GM23338 (cell line): ENCODE measurements around the gene PRKD1. TPM values are rescaled to one million over a fixed set of nuclear protein-coding genes. Genes with fewer than 3 reads are reported as not detected.
A peak's percentile ranks its signal among the peaks of the same experiment; 100 is the strongest.

Experiments
- ATAC-seq: fragments of 200-7000 bp; cut with Tn5 transposase; 3 replicates; pipeline ENCODE4 v1.9.1; 2020
- DNase-seq: peaks from one replicate; pipeline ENCODE4 v3.0.0-alpha.2; 2015; ENCODE audit warnings: low spot score
- H2AFZ ChIP-seq: fragments of 200-600 bp; sonication (generic); 2 replicates; pipeline ENCODE4 v1.8.0; 2016; ENCODE audit warnings: antibody characterized with exemption, mild to moderate bottlenecking, moderate library complexity
- H3F3A ChIP-seq: fragments of 200-600 bp; sonication (generic); replicated peaks from 2 replicates; pipeline ENCODE4 v1.8.0; 2017; ENCODE audit warnings: antibody characterized with exemption, mixed run types, low read depth
- H3K27ac ChIP-seq: fragments of 200-600 bp; sonication (generic); 2 replicates; pipeline ENCODE4 v1.6.1; 2016; ENCODE audit warnings: low read depth
- H3K27me3 ChIP-seq: fragments of 200-600 bp; sonication (generic); 2 replicates; pipeline ENCODE4 v1.8.0; 2016; ENCODE audit warnings: mild to moderate bottlenecking, mixed run types, moderate library complexity; ENCODE audit not compliant: insufficient read depth
- H3K36me3 ChIP-seq: fragments of 200-600 bp; sonication (generic); 2 replicates; pipeline ENCODE4 v1.8.0; 2016; ENCODE audit warnings: mild to moderate bottlenecking; ENCODE audit not compliant: insufficient read depth
- H3K4me1 ChIP-seq: fragments of 200-600 bp; sonication (generic); 2 replicates; pipeline ENCODE4 v1.8.0; 2016; ENCODE audit warnings: mild to moderate bottlenecking, moderate library complexity; ENCODE audit not compliant: insufficient read depth
- H3K4me2 ChIP-seq: fragments of 200-600 bp; sonication (generic); 2 replicates; pipeline ENCODE4 v1.7.1; 2017; ENCODE audit warnings: mixed run types
- H3K4me3 ChIP-seq: fragments of 200-600 bp; sonication (generic); 2 replicates; pipeline ENCODE4 v1.6.1; 2016; ENCODE audit warnings: mixed run types
- H3K79me2 ChIP-seq: fragments of 200-600 bp; sonication (generic); replicated peaks from 2 replicates; pipeline ENCODE4 v1.8.0; 2017; ENCODE audit warnings: mild to moderate bottlenecking; ENCODE audit not compliant: insufficient read depth
- H3K9me2 ChIP-seq: fragments of 200-600 bp; sonication (generic); 2 replicates; pipeline ENCODE4 v1.8.0; 2017; ENCODE audit not compliant: insufficient read depth
- H4K20me1 ChIP-seq: fragments of 200-600 bp; sonication (generic); replicated peaks from 2 replicates; pipeline ENCODE4 v1.8.0; 2017; ENCODE audit warnings: mild to moderate bottlenecking; ENCODE audit not compliant: insufficient read depth
- H3K27ac Mint-ChIP-seq: 2 replicates; pipeline ENCODE4 v1.8.0; 2020; ENCODE audit warnings: inconsistent platforms, mild to moderate bottlenecking, moderate library complexity, mixed read lengths
- H3K27me3 Mint-ChIP-seq: 3 replicates; pipeline ENCODE4 v1.8.0; 2022; ENCODE audit warnings: low read depth, mild to moderate bottlenecking, moderate library complexity, mixed read lengths, inconsistent platforms; ENCODE audit not compliant: insufficient read depth, poor library complexity
- H3K36me3 Mint-ChIP-seq: 3 replicates; pipeline ENCODE4 v1.8.0; 2021; ENCODE audit warnings: low read depth, mild to moderate bottlenecking, inconsistent platforms, moderate library complexity, mixed read lengths
- H3K4me1 Mint-ChIP-seq: 3 replicates; pipeline ENCODE4 v1.8.0; 2020; ENCODE audit warnings: mild to moderate bottlenecking, inconsistent platforms, mixed read lengths
- H3K4me3 Mint-ChIP-seq: 3 replicates; pipeline ENCODE4 v1.8.0; 2021; ENCODE audit warnings: moderate library complexity, mild to moderate bottlenecking, inconsistent platforms, mixed read lengths
- H3K9me3 Mint-ChIP-seq: 3 replicates; pipeline ENCODE4 v1.8.0; 2020; ENCODE audit warnings: moderate library complexity, mild to moderate bottlenecking, inconsistent platforms, mixed read lengths
- CREB1 ChIP-seq: fragments of 250-450 bp; sonication (Bioruptor Pico); IDR thresholded peaks from 2 replicates; pipeline ENCODE4 v1.5.0; 2020; ENCODE audit warnings: low read depth, mild to moderate bottlenecking, moderate library complexity
- EZH2 ChIP-seq: fragments of 200-600 bp; sonication (generic); IDR thresholded peaks from one replicate; pipeline ENCODE4 v1.8.0; 2017; ENCODE audit warnings: antibody characterized with exemption, mild to moderate bottlenecking, low read depth; ENCODE audit not compliant: unreplicated experiment
- EZH2phosphoT487 ChIP-seq: fragments of 200-600 bp; sonication (generic); IDR thresholded peaks from one replicate; pipeline ENCODE4 v1.8.1; 2018; ENCODE audit warnings: antibody characterized with exemption; ENCODE audit not compliant: unreplicated experiment
- JUNB ChIP-seq: IDR thresholded peaks from one replicate; pipeline ENCODE4 v1.6.1; 2016; ENCODE audit warnings: antibody characterized with exemption; ENCODE audit not compliant: unreplicated experiment
- NANOG ChIP-seq: IDR thresholded peaks from 2 replicates; pipeline ENCODE4 v1.6.1; 2016; ENCODE audit warnings: antibody characterized with exemption, borderline replicate concordance
- STAT1 ChIP-seq: IDR thresholded peaks from one replicate; pipeline ENCODE4 v1.6.1; 2016; ENCODE audit warnings: antibody characterized with exemption; ENCODE audit not compliant: unreplicated experiment
- ZNF114 ChIP-seq: fragments of 250-450 bp; sonication (Bioruptor Pico); IDR thresholded peaks from 2 replicates; pipeline ENCODE4 v1.5.0; 2020; ENCODE audit warnings: mild to moderate bottlenecking, moderate library complexity
- ZNF331 ChIP-seq: fragments of 250-450 bp; sonication (Bioruptor Pico); IDR thresholded peaks from 2 replicates; pipeline ENCODE4 v1.5.0; 2020; ENCODE audit warnings: low read depth, mild to moderate bottlenecking, moderate library complexity
- polyA plus RNA-seq: library from polyadenylated mRNA; unstranded; fragments of >200 nt; fragmentation: Nextera tagmentation; extraction: Ambion mirVana; gene quantifications from 2 replicates; pipeline ENCODE4 v1.2.1, GENCODE V29; 2016
- total RNA-seq: library from RNA; depleted of rRNA; stranded (reverse); fragments of >200 nt; shearing (Covaris generic); gene quantifications from 2 replicates; pipeline ENCODE4 v1.2.3, GENCODE V29; 2014
- TF ChIP-seq, protein P1 (sequence below), 2 experiments: fragments of 200-600 bp in 1 of 2; sonication (generic) in 1 of 2; conservative IDR thresholded peaks; 2 replicates each; pipeline versions ENCODE4 v1.5.1 to v1.6.1; 2016 to 2017; ENCODE audit warnings: antibody characterized with exemption in 2 of 2, low read depth in 2 of 2, mild to moderate bottlenecking in 2 of 2, moderate library complexity in 1 of 2
- TF ChIP-seq, protein P2 (sequence below): IDR thresholded peaks from 2 replicates; pipeline ENCODE4 v1.6.1; 2016; ENCODE audit warnings: antibody characterized with exemption
- TF ChIP-seq, protein P3 (sequence below): fragments of 250-450 bp; sonication (Bioruptor Pico); IDR thresholded peaks from 2 replicates; pipeline ENCODE4 v1.5.0; 2020; ENCODE audit warnings: mild to moderate bottlenecking, moderate library complexity

The PRKD1 gene
- total and polyA plus RNA-seq, 2 experiments from 2014 or later = 3.1 to 9.7 TPM

DNA sequence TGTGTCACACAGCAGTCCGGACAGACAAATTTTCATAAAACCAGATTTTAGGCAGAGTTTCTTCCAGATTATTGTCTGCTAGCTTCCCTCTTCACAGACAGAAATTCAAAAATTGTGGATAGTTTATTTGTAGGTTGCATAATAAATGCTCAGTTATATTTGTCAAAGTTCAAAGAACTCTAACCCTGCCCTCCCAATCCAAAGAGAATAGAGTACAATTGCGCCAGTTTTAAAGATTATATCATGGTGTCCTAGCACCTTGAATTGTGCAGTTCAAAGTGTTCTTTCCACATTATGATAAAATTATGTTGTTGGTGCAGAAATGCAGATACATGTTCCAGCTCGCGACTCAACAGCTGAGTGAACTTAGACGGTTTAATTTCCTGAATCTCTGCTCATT lies 263.1 kb downstream of the PRKD1 start:
- peaks cover 26% of the 10 kb centered on the region for H3K4me1 ChIP-seq
- H3F3A ChIP-seq = no peaks in the 10 kb centered on the region
- no peak for TF ChIP-seq NANOG
- TF ChIP-seq STAT1 = no peak
- TF ChIP-seq ZNF331 (CRISPR knock-in tag) = no peak
- no peaks in the 10 kb centered on the region for H4K20me1 ChIP-seq
- H3K4me3 ChIP-seq = no peak overlapping the region
- no peak for ATAC-seq
- no peak for DNase-seq
- H3K79me2 ChIP-seq = no peaks in the 10 kb centered on the region
- no peak overlapping the region for H3K27ac Mint-ChIP-seq
- H3K36me3 Mint-ChIP-seq = peaks cover 7% of the 10 kb centered on the region; the same call in 2 of the 3 replicates
- H3K27me3 Mint-ChIP-seq = no peaks in the 10 kb centered on the region
- H3K9me2 ChIP-seq = no peaks in the 10 kb centered on the region
- H2AFZ ChIP-seq = no peak overlapping the region
- peaks cover 32% of the 10 kb centered on the region; the same call in 2 of the 3 replicates for H3K4me1 Mint-ChIP-seq
- no peak overlapping the region for H3K27ac ChIP-seq
- no peaks in the 10 kb centered on the region for H3K27me3 ChIP-seq
- H3K36me3 ChIP-seq = no peaks in the 10 kb centered on the region
- H3K4me2 ChIP-seq = no peak overlapping the region
- no peak overlapping the region for H3K4me3 Mint-ChIP-seq
- no peaks in the 10 kb centered on the region; the same call in 2 of the 3 replicates for H3K9me3 Mint-ChIP-seq

DNA sequence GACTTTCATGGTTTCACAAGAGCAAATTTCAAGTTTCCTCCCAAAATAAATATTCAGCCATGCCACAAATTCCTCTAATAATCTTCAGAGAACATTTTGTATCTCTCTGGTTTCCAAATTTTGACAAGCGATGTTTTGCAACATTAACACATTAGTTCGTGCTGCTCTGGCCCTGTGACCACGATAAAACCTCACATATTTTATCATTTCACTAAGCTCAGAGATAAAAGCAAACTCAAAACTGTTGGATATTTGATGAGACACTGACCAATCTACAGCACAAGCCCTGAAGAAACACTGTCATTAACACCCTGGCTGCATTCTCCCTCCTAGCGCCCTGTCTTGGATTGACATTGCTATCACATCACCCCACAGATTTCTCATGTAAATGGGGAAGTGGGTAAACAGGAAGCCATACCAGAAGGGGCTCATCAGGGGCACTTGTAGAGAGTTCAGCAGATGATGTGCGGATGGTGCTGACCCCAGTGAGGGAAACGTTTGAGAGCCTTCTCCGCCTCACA lies 264.3 kb downstream of the PRKD1 start:
- Mint-ChIP-seq H3K36me3 (peaks cover 7% of the 10 kb centered on the region; the same call in 2 of the 3 replicates), H3K4me1 (peaks cover 32% of the 10 kb centered on the region; the same call in 2 of the 3 replicates), H3K27me3 (no peaks in the 10 kb centered on the region), H3K9me3 (no peaks in the 10 kb centered on the region; the same call in 2 of the 3 replicates), H3K4me3 (peak overlapping the region; percentile 58), H3K27ac (peak overlapping the region; percentile 95; the same call in 1 of the 2 replicates)
- Histone ChIP-seq H3K36me3 (no peaks in the 10 kb centered on the region), H3K4me1 (peaks cover 24% of the 10 kb centered on the region), H3F3A (no peaks in the 10 kb centered on the region), H4K20me1 (no peaks in the 10 kb centered on the region), H3K27me3 (no peaks in the 10 kb centered on the region), H3K9me2 (no peaks in the 10 kb centered on the region), H3K4me2 (peak overlapping the region; percentile 34), H3K27ac (peak overlapping the region; percentile 39; the same call in 1 of the 2 replicates), H2AFZ (no peak overlapping the region), H3K79me2 (no peaks in the 10 kb centered on the region), H3K4me3 (no peak overlapping the region)
- DNase-seq = peak; percentile 74
- peak; percentile 92 for ATAC-seq
- TF ChIP-seq CREB1 (CRISPR knock-in tag) = no peak
- TF ChIP-seq ZNF331 (CRISPR knock-in tag) = no peak
- peak; percentile 60; the same call in 1 of the 2 replicates for TF ChIP-seq NANOG
- no peak for TF ChIP-seq ZNF114 (CRISPR knock-in tag)
- TF ChIP-seq STAT1 = no peak
- TF ChIP-seq, protein P1, sequence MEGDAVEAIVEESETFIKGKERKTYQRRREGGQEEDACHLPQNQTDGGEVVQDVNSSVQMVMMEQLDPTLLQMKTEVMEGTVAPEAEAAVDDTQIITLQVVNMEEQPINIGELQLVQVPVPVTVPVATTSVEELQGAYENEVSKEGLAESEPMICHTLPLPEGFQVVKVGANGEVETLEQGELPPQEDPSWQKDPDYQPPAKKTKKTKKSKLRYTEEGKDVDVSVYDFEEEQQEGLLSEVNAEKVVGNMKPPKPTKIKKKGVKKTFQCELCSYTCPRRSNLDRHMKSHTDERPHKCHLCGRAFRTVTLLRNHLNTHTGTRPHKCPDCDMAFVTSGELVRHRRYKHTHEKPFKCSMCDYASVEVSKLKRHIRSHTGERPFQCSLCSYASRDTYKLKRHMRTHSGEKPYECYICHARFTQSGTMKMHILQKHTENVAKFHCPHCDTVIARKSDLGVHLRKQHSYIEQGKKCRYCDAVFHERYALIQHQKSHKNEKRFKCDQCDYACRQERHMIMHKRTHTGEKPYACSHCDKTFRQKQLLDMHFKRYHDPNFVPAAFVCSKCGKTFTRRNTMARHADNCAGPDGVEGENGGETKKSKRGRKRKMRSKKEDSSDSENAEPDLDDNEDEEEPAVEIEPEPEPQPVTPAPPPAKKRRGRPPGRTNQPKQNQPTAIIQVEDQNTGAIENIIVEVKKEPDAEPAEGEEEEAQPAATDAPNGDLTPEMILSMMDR (conservative IDR thresholded peaks at IDR 0.05; ENCODE audit: low read depth in 2 of 2) = peak in 1 of 2 experiments; percentile 25; a peak in 2 of 4 replicates
- no peak for TF ChIP-seq JUNB
- TF ChIP-seq EZH2phosphoT487 = no peak
- TF ChIP-seq, protein P2, sequence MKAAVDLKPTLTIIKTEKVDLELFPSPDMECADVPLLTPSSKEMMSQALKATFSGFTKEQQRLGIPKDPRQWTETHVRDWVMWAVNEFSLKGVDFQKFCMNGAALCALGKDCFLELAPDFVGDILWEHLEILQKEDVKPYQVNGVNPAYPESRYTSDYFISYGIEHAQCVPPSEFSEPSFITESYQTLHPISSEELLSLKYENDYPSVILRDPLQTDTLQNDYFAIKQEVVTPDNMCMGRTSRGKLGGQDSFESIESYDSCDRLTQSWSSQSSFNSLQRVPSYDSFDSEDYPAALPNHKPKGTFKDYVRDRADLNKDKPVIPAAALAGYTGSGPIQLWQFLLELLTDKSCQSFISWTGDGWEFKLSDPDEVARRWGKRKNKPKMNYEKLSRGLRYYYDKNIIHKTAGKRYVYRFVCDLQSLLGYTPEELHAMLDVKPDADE = peak; percentile 66
- TF ChIP-seq EZH2 = no peak
- TF ChIP-seq, protein P3, sequence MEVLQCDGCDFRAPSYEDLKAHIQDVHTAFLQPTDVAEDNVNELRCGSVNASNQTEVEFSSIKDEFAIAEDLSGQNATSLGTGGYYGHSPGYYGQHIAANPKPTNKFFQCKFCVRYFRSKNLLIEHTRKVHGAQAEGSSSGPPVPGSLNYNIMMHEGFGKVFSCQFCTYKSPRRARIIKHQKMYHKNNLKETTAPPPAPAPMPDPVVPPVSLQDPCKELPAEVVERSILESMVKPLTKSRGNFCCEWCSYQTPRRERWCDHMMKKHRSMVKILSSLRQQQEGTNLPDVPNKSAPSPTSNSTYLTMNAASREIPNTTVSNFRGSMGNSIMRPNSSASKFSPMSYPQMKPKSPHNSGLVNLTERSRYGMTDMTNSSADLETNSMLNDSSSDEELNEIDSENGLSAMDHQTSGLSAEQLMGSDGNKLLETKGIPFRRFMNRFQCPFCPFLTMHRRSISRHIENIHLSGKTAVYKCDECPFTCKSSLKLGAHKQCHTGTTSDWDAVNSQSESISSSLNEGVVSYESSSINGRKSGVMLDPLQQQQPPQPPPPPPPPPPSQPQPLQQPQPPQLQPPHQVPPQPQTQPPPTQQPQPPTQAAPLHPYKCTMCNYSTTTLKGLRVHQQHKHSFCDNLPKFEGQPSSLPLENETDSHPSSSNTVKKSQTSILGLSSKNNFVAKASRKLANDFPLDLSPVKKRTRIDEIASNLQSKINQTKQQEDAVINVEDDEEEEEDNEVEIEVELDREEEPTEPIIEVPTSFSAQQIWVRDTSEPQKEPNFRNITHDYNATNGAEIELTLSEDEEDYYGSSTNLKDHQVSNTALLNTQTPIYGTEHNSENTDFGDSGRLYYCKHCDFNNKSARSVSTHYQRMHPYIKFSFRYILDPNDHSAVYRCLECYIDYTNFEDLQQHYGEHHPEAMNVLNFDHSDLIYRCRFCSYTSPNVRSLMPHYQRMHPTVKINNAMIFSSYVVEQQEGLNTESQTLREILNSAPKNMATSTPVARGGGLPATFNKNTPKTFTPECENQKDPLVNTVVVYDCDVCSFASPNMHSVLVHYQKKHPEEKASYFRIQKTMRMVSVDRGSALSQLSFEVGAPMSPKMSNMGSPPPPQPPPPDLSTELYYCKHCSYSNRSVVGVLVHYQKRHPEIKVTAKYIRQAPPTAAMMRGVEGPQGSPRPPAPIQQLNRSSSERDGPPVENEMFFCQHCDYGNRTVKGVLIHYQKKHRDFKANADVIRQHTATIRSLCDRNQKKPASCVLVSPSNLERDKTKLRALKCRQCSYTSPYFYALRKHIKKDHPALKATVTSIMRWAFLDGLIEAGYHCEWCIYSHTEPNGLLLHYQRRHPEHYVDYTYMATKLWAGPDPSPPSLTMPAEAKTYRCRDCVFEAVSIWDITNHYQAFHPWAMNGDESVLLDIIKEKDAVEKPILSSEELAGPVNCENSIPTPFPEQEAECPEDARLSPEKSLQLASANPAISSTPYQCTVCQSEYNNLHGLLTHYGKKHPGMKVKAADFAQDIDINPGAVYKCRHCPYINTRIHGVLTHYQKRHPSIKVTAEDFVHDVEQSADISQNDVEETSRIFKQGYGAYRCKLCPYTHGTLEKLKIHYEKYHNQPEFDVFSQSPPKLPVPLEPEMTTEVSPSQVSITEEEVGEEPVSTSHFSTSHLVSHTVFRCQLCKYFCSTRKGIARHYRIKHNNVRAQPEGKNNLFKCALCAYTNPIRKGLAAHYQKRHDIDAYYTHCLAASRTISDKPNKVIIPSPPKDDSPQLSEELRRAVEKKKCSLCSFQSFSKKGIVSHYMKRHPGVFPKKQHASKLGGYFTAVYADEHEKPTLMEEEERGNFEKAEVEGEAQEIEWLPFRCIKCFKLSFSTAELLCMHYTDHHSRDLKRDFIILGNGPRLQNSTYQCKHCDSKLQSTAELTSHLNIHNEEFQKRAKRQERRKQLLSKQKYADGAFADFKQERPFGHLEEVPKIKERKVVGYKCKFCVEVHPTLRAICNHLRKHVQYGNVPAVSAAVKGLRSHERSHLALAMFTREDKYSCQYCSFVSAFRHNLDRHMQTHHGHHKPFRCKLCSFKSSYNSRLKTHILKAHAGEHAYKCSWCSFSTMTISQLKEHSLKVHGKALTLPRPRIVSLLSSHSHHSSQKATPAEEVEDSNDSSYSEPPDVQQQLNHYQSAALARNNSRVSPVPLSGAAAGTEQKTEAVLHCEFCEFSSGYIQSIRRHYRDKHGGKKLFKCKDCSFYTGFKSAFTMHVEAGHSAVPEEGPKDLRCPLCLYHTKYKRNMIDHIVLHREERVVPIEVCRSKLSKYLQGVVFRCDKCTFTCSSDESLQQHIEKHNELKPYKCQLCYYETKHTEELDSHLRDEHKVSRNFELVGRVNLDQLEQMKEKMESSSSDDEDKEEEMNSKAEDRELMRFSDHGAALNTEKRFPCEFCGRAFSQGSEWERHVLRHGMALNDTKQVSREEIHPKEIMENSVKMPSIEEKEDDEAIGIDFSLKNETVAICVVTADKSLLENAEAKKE (CRISPR knock-in tag) = peak; percentile 86
